Activated CD4-positive, alpha-beta T cell treated with anti-CD3 and anti-CD28 coated beads, Interleukin-10, Interleukin-2, amounts not matched to agents 100 ng/mL and 50 ng/mL, durations not matched to agents 16 hours and 8 hours (primary cell): ENCODE data around the gene SRRT.
"Not testable (repeated sequence)": the region's sequence is repeated elsewhere in the genome, so short reads cannot be mapped to it uniquely, and the experiment has no call there.

Source experiments
- DNase-seq: peaks from one replicate; pipeline ENCODE4 v3.0.0-alpha.2; 2020

The SRRT gene

GRCh38 chr7:100895956-100896731, 21.2 kb downstream of the SRRT start:
- DNase-seq = no peak

DNA sequence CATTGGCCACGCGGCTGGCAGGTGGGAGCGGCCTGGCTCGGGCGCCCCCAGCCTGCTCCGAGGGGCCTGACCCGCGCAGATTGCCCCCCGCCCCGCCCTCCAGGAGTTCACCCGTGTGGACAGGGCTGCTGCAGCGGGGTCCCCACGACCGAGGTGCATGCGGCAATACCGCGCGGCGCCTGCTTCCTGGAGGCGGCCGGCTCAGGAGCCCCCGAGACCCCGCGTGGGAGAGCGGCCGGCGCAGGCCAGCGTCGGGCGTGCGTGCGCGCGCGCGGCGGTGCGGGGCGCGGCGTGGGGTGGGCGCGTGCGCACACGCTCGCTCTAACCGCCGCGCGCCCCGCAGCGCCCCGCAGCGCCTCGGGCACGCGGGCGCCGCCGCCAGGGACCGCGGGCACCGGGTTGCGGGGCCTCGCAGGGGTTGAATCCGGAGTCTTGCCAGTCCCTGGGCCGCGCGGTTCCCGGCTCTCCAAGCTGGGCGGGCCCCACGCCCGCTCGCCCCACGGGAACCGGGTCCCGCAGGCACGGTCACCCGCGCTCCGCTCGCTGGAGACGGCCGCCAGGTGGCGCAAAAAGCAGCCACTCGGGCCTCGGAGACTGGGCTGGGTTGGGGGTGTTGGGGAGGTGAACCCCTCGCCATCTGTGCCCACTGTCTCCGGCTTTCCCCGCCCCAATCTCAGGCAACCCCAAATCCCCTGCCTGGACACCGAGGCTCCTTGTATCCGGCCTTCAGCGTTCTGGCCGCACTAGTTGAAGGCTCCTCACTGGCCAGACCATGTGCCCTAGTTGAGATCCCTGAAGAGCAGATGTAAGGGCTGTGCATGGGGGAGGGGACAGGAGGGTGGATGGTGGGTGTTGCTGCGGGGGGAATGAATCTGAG, 22.1 kb downstream of the SRRT start:
- peak; percentile 52 for DNase-seq

- no peak for DNase-seq
These were observed 23.0 kb downstream of the SRRT start for GRCh38 chr7:100897772-100898454.

DNA sequence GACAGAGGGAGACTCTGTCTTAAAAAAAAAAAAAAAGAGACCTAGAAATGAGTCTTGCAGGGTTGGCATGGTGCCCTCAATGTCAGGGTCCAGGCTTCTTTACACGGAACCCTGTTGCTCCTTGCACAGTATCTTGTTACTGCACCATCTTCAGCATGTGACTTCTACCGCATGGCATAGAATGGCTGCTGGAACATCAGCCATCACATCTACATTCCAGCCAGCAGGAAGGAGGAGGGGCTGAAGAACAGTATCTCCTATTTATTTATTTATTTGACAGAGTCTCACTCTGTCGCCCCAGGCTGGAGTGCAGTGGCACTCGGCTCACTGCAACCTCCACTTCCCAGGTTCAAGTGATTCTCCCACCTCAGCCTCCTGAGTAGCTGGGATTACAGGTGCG, 24.5 kb downstream of the SRRT start:
- DNase-seq = no peak

- no peak for DNase-seq
These were observed 26.1 kb downstream of the SRRT start for GRCh38 chr7:100900978-100901377.

- DNase-seq = no peak
These were observed 27.0 kb downstream of the SRRT start for GRCh38 chr7:100901921-100902332.

- no peak for DNase-seq
These were observed 27.7 kb downstream of the SRRT start for GRCh38 chr7:100902638-100903037.

GRCh38 chr7:100908512-100908911, 33.6 kb downstream of the SRRT start:
- no peak for DNase-seq

DNA sequence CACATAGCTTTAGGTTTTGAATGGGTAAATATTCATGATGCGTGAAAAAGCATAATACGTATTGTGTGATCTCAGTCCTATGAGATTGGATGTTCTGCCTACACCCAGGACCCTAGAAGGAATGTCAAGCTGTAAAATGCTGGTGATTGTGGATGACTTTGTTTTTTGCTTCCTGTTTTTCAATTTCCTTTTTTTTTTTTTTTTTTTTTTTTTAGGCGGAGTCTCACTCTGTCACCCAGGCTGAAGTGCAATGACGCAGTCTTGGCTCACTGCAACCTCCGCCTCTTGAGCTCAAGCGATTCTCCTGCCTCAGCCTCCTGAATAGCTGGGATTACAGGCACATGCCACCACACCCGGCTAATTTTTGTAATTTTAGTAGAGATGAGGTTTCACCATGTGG, 35.5 kb downstream of the SRRT start:
- DNase-seq = not testable (repeated sequence)

DNA sequence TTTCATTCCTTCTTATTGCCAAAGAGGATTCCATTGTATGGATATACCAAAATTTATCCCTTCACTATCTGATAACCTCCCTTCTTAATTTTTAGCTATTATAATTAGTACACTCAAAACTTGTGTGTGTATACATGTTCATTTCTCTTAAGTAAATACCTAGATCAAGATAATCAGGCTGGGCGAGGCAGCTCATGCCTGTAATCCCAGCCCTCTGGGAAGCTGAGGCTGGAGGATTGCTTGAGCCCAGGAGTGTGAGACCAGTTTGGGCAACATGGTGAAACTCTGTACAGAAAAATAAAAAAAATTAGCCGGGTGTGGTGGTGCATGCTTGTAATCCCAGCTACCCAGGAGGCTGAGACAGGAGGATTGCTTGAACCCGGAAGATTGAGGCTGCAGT, 36.6 kb downstream of the SRRT start:
- no peak for DNase-seq

DNA sequence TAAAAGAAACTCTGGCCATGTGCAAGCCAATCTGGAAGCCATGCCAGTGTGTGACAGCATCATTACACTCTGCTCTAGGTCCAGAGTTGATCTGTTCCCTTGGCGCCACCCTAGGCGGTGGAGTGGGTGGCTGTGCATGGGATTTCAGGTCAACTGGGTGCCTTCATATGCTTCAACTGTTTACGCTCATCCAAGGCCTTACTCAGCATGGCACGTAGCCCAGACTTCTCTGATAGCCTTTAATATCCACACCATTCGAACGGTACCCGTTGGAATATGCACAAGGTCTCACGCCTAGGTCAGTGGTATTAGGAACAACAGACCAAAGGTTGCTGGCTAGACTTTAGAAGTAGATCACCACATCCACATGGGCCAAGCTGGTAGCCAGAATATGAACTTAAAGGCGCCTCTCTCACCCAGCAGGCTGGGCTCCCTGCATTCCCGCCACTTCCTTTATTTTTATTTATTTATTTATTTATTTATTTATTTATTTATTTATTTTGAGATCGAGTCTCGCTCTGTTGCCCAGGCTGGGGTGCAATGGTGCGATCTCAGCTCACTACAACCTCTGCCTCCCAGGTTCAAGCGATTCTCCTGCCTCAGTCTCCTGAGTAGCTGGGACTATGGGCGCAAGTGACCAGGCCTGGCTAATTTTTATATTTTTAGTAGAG, 39.4 kb downstream of the SRRT start:
- no peak for DNase-seq

DNA sequence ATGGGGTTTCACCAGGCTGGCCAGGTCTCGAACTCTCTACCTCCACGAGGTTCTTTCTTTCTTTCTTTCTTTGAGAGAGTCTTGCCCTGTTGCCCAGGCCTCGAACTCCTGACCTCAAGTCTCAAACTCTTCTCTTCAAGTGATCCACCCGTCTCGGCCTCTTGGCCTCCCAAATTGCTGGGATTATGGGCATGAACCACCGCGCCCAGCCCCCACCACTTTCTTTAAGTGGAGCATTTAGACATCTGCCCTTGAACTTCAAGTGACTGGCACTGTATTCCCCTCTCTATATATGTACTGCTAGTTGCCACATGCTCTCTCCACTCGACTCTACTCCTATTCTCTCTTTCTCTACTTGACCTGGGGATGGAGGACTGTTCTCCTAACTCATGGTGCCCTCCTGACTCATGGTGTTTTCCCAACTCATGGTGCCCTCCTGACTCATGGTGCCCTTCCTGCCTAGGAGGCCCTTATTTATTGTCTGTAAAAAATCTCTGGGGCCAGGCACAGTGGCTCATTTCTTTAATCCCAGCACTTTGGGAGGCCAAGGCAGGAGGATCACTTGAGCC, 40.1 kb downstream of the SRRT start:
- DNase-seq = peak; percentile 24

GRCh38 chr7:100919335-100919734, 44.4 kb downstream of the SRRT start:
- DNase-seq = not testable (repeated sequence)

GRCh38 chr7:100919779-100920437, 45.0 kb downstream of the SRRT start:
- not testable (repeated sequence) for DNase-seq

- no peak for DNase-seq
These were observed 46.1 kb downstream of the SRRT start for GRCh38 chr7:100921039-100921438.

GRCh38 chr7:100923616-100924015, 48.7 kb downstream of the SRRT start:
- not testable (repeated sequence) for DNase-seq

DNA sequence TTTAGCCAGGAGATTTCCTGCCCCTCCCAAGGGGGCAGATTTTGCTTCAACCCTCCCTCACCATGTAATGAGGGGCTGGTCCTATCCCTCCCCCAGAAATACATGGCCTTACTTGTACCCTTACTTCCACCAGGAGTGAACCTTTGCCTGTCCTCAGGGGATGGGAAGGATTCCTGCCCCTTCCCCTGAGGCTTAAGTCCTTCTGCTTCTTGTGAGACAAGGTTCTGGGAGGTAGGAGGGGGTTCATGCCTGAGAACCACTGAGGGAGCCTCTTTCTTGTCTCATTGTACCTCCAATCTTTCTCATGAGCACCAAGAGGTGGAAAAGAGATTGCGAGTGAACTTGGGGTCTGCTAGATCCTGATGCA, 54.9 kb downstream of the SRRT start:
- DNase-seq = no peak

DNA sequence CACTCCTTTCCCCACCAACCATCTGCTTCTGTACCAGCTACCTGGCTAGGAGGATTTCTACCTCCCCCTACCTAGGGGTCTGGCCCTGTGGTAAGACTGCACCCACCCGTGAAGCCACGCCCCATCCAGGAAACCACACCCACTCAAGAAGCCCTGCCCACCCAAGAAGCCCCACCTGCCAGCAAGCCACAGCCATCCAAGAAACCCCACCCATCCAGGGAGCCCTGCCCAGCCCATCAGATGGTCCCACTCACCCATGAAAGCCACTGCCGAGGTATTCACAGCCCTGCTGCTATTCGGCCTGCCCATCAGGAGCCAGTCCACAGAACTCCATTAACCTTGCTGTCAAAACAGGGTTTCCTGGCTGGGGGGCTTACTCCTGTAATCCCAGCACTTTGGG, 58.8 kb downstream of the SRRT start:
- no peak for DNase-seq

DNA sequence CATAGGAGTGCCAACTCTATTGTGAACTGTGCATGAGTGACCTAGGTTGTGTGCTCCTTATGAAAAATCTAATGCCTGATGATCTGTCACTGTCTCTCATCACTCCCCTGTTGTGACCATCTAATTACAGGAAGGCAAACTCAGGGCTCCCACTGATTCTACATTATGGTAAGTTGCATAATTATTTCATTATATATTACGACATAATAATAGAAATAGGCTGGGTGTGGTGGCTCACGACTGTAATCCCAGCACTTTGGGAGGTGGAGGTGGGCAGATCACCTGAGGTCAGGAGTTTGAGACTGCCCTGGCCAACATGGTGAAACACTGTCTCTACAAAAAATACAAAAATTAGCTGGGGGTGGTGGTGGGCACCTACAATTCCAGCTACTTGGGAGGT, 60.5 kb downstream of the SRRT start:
- not testable (repeated sequence) for DNase-seq

DNA sequence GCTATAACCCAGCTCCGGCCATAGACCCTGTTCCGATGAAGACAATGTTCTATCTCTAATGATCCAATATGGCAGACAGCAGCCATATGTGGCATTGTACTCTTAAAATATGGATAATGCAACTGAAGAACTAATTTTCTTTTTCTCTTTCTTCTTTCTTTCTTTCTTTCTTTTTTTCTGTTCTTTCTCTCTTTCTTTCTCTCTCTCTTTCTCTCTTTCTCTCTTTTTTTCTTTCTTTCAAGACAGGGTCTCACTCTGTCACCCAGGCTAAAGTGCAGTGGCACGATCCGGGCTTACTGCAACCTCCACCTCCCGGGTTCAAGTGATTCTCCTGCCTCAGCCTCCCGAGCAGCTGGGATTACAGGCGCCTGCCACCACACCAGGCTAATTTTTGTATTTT, 61.3 kb downstream of the SRRT start:
- DNase-seq = not testable (repeated sequence)
